ENCODE results near the gene NXPH3.
A peak's percentile ranks its signal among the peaks of the same experiment; 100 is the strongest.
"Not testable (repeated sequence)": the region's sequence is repeated elsewhere in the genome, so short reads cannot be mapped to it uniquely, and the experiment has no call there.

Gene NXPH3

GRCh38 chr17:49549311-49549605 is 26.4 kb upstream of the NXPH3 start:
- in situ Hi-C loops (cut with HindIII; ENCODE audit: low pct_unique_long_range_greater_than_20kb, low sequenced_read_pairs) = no loop called here
- TF ChIP-seq JUND (IDR thresholded peaks at IDR 0.05; ENCODE audit: low read depth) = no peak
- no peak for DNase-seq (ENCODE audit: low read depth in 1 of 2, low spot score in 1 of 2)

GRCh38 chr17:49549691-49550678 is 25.7 kb upstream of the NXPH3 start:
- in situ Hi-C loops (cut with HindIII; ENCODE audit: low pct_unique_long_range_greater_than_20kb, low sequenced_read_pairs) = no loop called here
- no peak for TF ChIP-seq JUND (IDR thresholded peaks at IDR 0.05; ENCODE audit: low read depth)
- DNase-seq (ENCODE audit: low read depth in 1 of 2, low spot score in 1 of 2) = no peak

- DNase-seq (ENCODE audit: low read depth in 1 of 2, low spot score in 1 of 2) = not testable (repeated sequence)
These were observed 24.9 kb upstream of the NXPH3 start for GRCh38 chr17:49550764-49551163.

GRCh38 chr17:49551221-49552069 is 24.2 kb upstream of the NXPH3 start:
- in situ Hi-C loops (cut with HindIII; ENCODE audit: low pct_unique_long_range_greater_than_20kb, low sequenced_read_pairs) = no loop called here
- no peak for DNase-seq (ENCODE audit: low read depth in 1 of 2, low spot score in 1 of 2)
- no peak for TF ChIP-seq JUND (IDR thresholded peaks at IDR 0.05; ENCODE audit: low read depth)

More at GRCh38 chr17:49550764-49551163, 24.9 kb upstream of the NXPH3 start:
- in situ Hi-C loops (cut with HindIII; ENCODE audit: low pct_unique_long_range_greater_than_20kb, low sequenced_read_pairs) = not testable (repeated sequence)

- in situ Hi-C loops (cut with HindIII; ENCODE audit: low pct_unique_long_range_greater_than_20kb, low sequenced_read_pairs) = no loop called here
- no peak for DNase-seq (ENCODE audit: low read depth in 1 of 2, low spot score in 1 of 2)
- TF ChIP-seq JUND (IDR thresholded peaks at IDR 0.05; ENCODE audit: low read depth) = no peak
These were observed 23.5 kb upstream of the NXPH3 start for GRCh38 chr17:49552070-49552751.

- no peak for DNase-seq (ENCODE audit: low read depth in 1 of 2, low spot score in 1 of 2)
- TF ChIP-seq JUND (IDR thresholded peaks at IDR 0.05; ENCODE audit: low read depth) = no peak
- in situ Hi-C loops (cut with HindIII; ENCODE audit: low pct_unique_long_range_greater_than_20kb, low sequenced_read_pairs) = no loop called here
These were observed 21.9 kb upstream of the NXPH3 start for GRCh38 chr17:49553676-49554335.

GRCh38 chr17:49554694-49555494 is 20.8 kb upstream of the NXPH3 start:
- in situ Hi-C loops (cut with HindIII; ENCODE audit: low pct_unique_long_range_greater_than_20kb, low sequenced_read_pairs) = no loop called here
- DNase-seq (ENCODE audit: low read depth in 1 of 2, low spot score in 1 of 2) = no peak
- no peak for TF ChIP-seq JUND (IDR thresholded peaks at IDR 0.05; ENCODE audit: low read depth)

- in situ Hi-C loops (cut with HindIII; ENCODE audit: low pct_unique_long_range_greater_than_20kb, low sequenced_read_pairs) = no loop called here
- DNase-seq (ENCODE audit: low read depth in 1 of 2, low spot score in 1 of 2) = no peak
- no peak for TF ChIP-seq JUND (IDR thresholded peaks at IDR 0.05; ENCODE audit: low read depth)
These were observed 20.0 kb upstream of the NXPH3 start for GRCh38 chr17:49555495-49556222.

GRCh38 chr17:49556223-49556943 is 19.3 kb upstream of the NXPH3 start:
- DNase-seq (ENCODE audit: low read depth in 1 of 2, low spot score in 1 of 2) = peak; percentile 79 to 89
- in situ Hi-C loops (cut with HindIII; ENCODE audit: low pct_unique_long_range_greater_than_20kb, low sequenced_read_pairs) = no loop called here
- TF ChIP-seq JUND (IDR thresholded peaks at IDR 0.05; ENCODE audit: low read depth) = no peak

GRCh38 chr17:49557312-49558024 is 18.2 kb upstream of the NXPH3 start:
- no peak for TF ChIP-seq JUND (IDR thresholded peaks at IDR 0.05; ENCODE audit: low read depth)
- in situ Hi-C loops (cut with HindIII; ENCODE audit: low pct_unique_long_range_greater_than_20kb, low sequenced_read_pairs) = no loop called here
- DNase-seq (ENCODE audit: low read depth in 1 of 2, low spot score in 1 of 2) = peak in 1 of 2 experiments; percentile 80

Data from T47D (cell line).